ENCODE data around the gene SNIP1. TPM values are rescaled to one million over a fixed set of nuclear protein-coding genes. Genes with fewer than 3 reads are reported as not detected.
"Not testable (repeated sequence)": the region's sequence is repeated elsewhere in the genome, so short reads cannot be mapped to it uniquely, and the experiment has no call there.

SNIP1 gene
- total RNA-seq, 1 experiment from 2014 or later: 18.3 TPM

- no TSS peak for BruUV-seq (replicated peaks)
- Histone ChIP-seq H3K27me3 (replicated peaks; ENCODE audit: insufficient read depth, low read depth, low read length, poor library complexity) (no peaks in the 10 kb centered on the region), H3K36me3 (ENCODE audit: insufficient read depth, low read length, poor library complexity, severe bottlenecking) (peaks cover 38% of the 10 kb centered on the region), H3K4me1 (ENCODE audit: insufficient read depth, low read length, poor library complexity, severe bottlenecking) (no peaks in the 10 kb centered on the region), H3K9me3 (ENCODE audit: low read depth, low read length, poor library complexity, severe bottlenecking) (no peaks in the 10 kb centered on the region), H3K27ac (ENCODE audit: low read depth, low read length, poor library complexity, severe bottlenecking) (no peak overlapping the region), H3K4me3 (ENCODE audit: low read depth, low read length, poor library complexity, severe bottlenecking) (no peak overlapping the region)
- POLR2A ChIA-PET (ENCODE audit: low non-redundant PET): interaction anchor here (0.6 kb wide), 1 partner anchor 9 kb away, joined by 3 read pairs; no protein-coding TSS in a partner anchor
- no peak for DNase-seq (ENCODE audit: low spot score)
- CTCF ChIA-PET: no interaction called here
- TF ChIP-seq CTCF (conservative IDR thresholded peaks at IDR 0.05; ENCODE audit: low read depth, low read length): no peak
- no peak for TF ChIP-seq EZH2 (IDR thresholded peaks at IDR 0.05; ENCODE audit: borderline replicate concordance, low read depth, low read length, poor library complexity, severe bottlenecking)
- intact Hi-C loops (cut with micrococcal nuclease; ENCODE audit: unreplicated experiment): no loop called here
Observed at GRCh38 chr1:37545019-37545418, 9.1 kb downstream of the SNIP1 start.

GRCh38 chr1:37544530-37544929 is 9.6 kb downstream of the SNIP1 start:
- peaks cover 38% of the 10 kb centered on the region for H3K36me3 ChIP-seq (ENCODE audit: insufficient read depth, low read length, poor library complexity, severe bottlenecking)
- no TSS peak for BruUV-seq (replicated peaks)
- no peaks in the 10 kb centered on the region for H3K4me1 ChIP-seq (ENCODE audit: insufficient read depth, low read length, poor library complexity, severe bottlenecking)
- CTCF ChIA-PET: no interaction called here
- TF ChIP-seq EZH2 (IDR thresholded peaks at IDR 0.05; ENCODE audit: borderline replicate concordance, low read depth, low read length, poor library complexity, severe bottlenecking): no peak
- TF ChIP-seq CTCF (conservative IDR thresholded peaks at IDR 0.05; ENCODE audit: low read depth, low read length): no peak
- POLR2A ChIA-PET (ENCODE audit: low non-redundant PET): no interaction called here
- no peak overlapping the region for H3K4me3 ChIP-seq (ENCODE audit: low read depth, low read length, poor library complexity, severe bottlenecking)
- DNase-seq (ENCODE audit: low spot score): no peak
- no peak overlapping the region for H3K27ac ChIP-seq (ENCODE audit: low read depth, low read length, poor library complexity, severe bottlenecking)
- H3K9me3 ChIP-seq (ENCODE audit: low read depth, low read length, poor library complexity, severe bottlenecking): no peaks in the 10 kb centered on the region
- intact Hi-C loops (cut with micrococcal nuclease; ENCODE audit: unreplicated experiment): no loop called here
- H3K27me3 ChIP-seq (replicated peaks; ENCODE audit: insufficient read depth, low read depth, low read length, poor library complexity): no peaks in the 10 kb centered on the region

- TF ChIP-seq EZH2 (IDR thresholded peaks at IDR 0.05; ENCODE audit: borderline replicate concordance, low read depth, low read length, poor library complexity, severe bottlenecking): no peak
- TF ChIP-seq CTCF (conservative IDR thresholded peaks at IDR 0.05; ENCODE audit: low read depth, low read length): no peak
- ChIA-PET CTCF (no interaction called here), POLR2A (ENCODE audit: low non-redundant PET) (no interaction called here)
- BruUV-seq (replicated peaks): no TSS peak
- Histone ChIP-seq H3K4me1 (ENCODE audit: insufficient read depth, low read length, poor library complexity, severe bottlenecking) (no peaks in the 10 kb centered on the region), H3K27ac (ENCODE audit: low read depth, low read length, poor library complexity, severe bottlenecking) (no peak overlapping the region), H3K4me3 (ENCODE audit: low read depth, low read length, poor library complexity, severe bottlenecking) (no peak overlapping the region), H3K36me3 (ENCODE audit: insufficient read depth, low read length, poor library complexity, severe bottlenecking) (peaks cover 36% of the 10 kb centered on the region), H3K9me3 (ENCODE audit: low read depth, low read length, poor library complexity, severe bottlenecking) (no peaks in the 10 kb centered on the region), H3K27me3 (replicated peaks; ENCODE audit: insufficient read depth, low read depth, low read length, poor library complexity) (no peaks in the 10 kb centered on the region)
- intact Hi-C loops (cut with micrococcal nuclease; ENCODE audit: unreplicated experiment): no loop called here
- no peak for DNase-seq (ENCODE audit: low spot score)
Observed at GRCh38 chr1:37540036-37540785, 13.9 kb downstream of the SNIP1 start.

- peaks cover 36% of the 10 kb centered on the region for H3K36me3 ChIP-seq (ENCODE audit: insufficient read depth, low read length, poor library complexity, severe bottlenecking)
Observed at GRCh38 chr1:37539154-37539553, 14.9 kb downstream of the SNIP1 start.

More at GRCh38 chr1:37539154-37539553, 14.9 kb downstream of the SNIP1 start:
- H3K27me3 ChIP-seq (replicated peaks; ENCODE audit: insufficient read depth, low read depth, low read length, poor library complexity); H3K4me1 ChIP-seq (ENCODE audit: insufficient read depth, low read length, poor library complexity, severe bottlenecking); H3K9me3 ChIP-seq (ENCODE audit: low read depth, low read length, poor library complexity, severe bottlenecking); H3K4me3 ChIP-seq (ENCODE audit: low read depth, low read length, poor library complexity, severe bottlenecking); intact Hi-C loops (cut with micrococcal nuclease; ENCODE audit: unreplicated experiment); POLR2A ChIA-PET (ENCODE audit: low non-redundant PET); DNase-seq (ENCODE audit: low spot score); BruUV-seq (replicated peaks); CTCF ChIA-PET; H3K27ac ChIP-seq (ENCODE audit: low read depth, low read length, poor library complexity, severe bottlenecking): not testable (repeated sequence)

Data from A673 (cell line).